Measurements from ENCODE around the gene PPFIA3.

Gene PPFIA3

DNA sequence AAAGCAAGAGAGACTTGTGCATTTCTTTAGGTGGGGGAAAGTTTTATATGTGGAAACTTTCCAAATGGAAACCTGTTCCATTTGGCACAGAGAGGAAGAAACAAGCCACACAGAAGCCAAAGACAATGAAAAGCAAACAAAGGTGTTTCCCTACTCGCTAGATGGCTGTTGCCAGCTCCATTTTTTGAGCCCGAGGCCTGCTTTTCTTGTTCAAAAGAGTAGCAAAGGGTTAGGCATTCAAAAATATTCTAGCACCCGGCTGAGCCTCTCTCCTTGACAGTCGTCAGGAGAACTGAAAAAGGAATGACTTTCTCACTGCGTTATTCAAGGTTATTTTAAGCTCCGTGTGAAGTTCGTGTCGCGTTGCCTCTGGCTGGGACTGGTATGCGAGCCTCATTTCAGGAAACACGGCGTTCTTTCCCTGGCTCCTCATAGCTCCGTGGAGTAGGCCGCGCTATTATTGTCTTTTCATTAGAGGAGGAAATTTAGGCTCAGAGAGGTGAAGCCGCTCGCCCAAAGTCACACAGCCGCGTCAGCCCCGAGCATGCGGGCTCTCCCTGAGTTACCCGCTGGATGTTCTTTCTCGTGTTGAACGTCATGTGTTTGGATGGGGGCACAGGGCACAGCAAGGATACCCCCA, 45.9 kb downstream of the PPFIA3 start:
- DNase-seq = no peak
- Histone ChIP-seq H3K4ac (ENCODE audit: low read depth in 1 of 2, low read length in 2 of 2) (no peak overlapping the region), H3K79me1 (replicated peaks; ENCODE audit: low read length, poor library complexity, severe bottlenecking) (peaks cover 12% of the 10 kb centered on the region), H3K14ac (ENCODE audit: low read length in 2 of 2) (no peak overlapping the region), H2BK120ac (ENCODE audit: low read depth, low read length) (no peak overlapping the region), H4K91ac (ENCODE audit: low read length) (no peak overlapping the region), H3K4me1 (ENCODE audit: control insufficient read depth, insufficient read depth, low read depth, low read length) (peaks cover 20% of the 10 kb centered on the region), H3K27ac (ENCODE audit: low read length, poor library complexity, severe bottlenecking) (no peak overlapping the region), H3K4me2 (ENCODE audit: low read length, poor library complexity, severe bottlenecking) (no peak overlapping the region), H3K9me3 (ENCODE audit: control insufficient read depth, low read length) (no peaks in the 10 kb centered on the region), H3K23ac (ENCODE audit: low read length in 2 of 2) (no peak overlapping the region), H2AFZ (ENCODE audit: low read depth, low read length) (no peak overlapping the region), H3K36me3 (ENCODE audit: control insufficient read depth in 1 of 2, insufficient read depth in 2 of 2, low read depth in 1 of 2, low read length in 2 of 2) (peaks cover 11 to 36% of the 10 kb centered on the region in 2 experiments), H2BK15ac (ENCODE audit: low read depth, poor library complexity, severe bottlenecking) (no peak overlapping the region), H3K4me3 (ENCODE audit: insufficient read depth in 1 of 2, low read depth in 1 of 2, low read length in 2 of 2) (no peak overlapping the region), H2BK5ac (ENCODE audit: low read depth, low read length, poor library complexity, severe bottlenecking) (no peak overlapping the region), H3K18ac (ENCODE audit: low read depth in 1 of 2, low read length in 2 of 2) (no peak overlapping the region), H3K9ac (ENCODE audit: low read length) (no peak overlapping the region), H2AK5ac (ENCODE audit: low read length, severe bottlenecking) (no peak overlapping the region), H4K8ac (ENCODE audit: low read length) (no peak overlapping the region), H2BK12ac (ENCODE audit: low read length in 2 of 2) (no peak overlapping the region), H3K27me3 (ENCODE audit: control insufficient read depth in 1 of 2, insufficient read depth in 1 of 2, low read length in 2 of 2) (no peaks in the 10 kb centered on the region)
- 69% methylated on average over 24 of the region's 24 CpGs for WGBS

DNA sequence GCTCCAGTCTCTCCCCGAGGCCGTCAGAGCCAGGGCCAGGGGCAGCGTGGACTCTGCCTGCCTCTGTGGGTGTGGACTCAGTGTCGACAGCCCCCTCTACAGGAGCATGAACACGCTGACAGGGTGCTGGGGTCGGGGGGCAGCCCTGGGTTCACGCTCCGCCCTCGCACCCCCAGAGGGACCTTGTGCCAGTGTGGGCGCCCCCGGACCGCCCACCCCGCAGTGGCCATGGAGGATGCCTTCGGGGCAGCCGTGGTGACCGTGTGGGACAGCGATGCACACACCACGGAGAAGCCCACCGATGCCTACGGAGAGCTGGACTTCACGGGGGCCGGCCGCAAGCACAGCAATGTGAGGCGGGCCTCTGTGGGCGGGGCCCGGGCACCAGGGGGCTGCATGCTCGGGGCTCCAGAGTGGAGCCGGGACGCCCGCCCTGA, 46.5 kb downstream of the PPFIA3 start:
- peak overlapping the region; percentile 11 for H4K91ac ChIP-seq (ENCODE audit: low read length)
- 59% methylated on average over 30 of the region's 30 CpGs for WGBS
- no peak overlapping the region for H2AK5ac ChIP-seq (ENCODE audit: low read length, severe bottlenecking)

DNA sequence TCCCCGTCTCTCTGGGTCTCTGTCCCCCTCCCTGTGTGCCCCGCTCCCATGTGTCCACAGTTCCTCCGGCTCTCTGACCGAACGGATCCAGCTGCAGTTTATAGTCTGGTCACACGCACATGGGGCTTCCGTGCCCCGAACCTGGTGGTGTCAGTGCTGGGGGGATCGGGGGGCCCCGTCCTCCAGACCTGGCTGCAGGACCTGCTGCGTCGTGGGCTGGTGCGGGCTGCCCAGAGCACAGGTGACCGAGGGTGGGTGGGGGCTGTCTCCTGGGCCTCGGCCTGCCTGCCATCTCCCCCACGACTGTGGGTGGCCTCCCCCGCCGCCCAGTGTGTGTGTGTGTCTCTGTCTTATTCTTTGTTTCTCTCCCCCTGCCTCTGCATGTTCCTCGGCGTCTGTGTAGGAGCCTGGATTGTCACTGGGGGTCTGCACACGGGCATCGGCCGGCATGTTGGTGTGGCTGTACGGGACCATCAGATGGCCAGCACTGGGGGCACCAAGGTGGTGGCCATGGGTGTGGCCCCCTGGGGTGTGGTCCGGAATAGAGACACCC, 48.6 kb downstream of the PPFIA3 start:
- Histone ChIP-seq H2AK5ac (ENCODE audit: low read length, severe bottlenecking) (no peak overlapping the region), H3K27ac (ENCODE audit: low read length, poor library complexity, severe bottlenecking) (no peak overlapping the region), H3K27me3 (ENCODE audit: control insufficient read depth in 1 of 2, insufficient read depth in 1 of 2, low read length in 2 of 2) (no peaks in the 10 kb centered on the region), H3K9ac (ENCODE audit: low read length) (no peak overlapping the region), H3K4me1 (ENCODE audit: control insufficient read depth, insufficient read depth, low read depth, low read length) (peaks cover 20% of the 10 kb centered on the region), H2BK15ac (ENCODE audit: low read depth, poor library complexity, severe bottlenecking) (no peak overlapping the region), H4K91ac (ENCODE audit: low read length) (no peak overlapping the region), H3K18ac (ENCODE audit: low read depth in 1 of 2, low read length in 2 of 2) (no peak overlapping the region), H2BK5ac (ENCODE audit: low read depth, low read length, poor library complexity, severe bottlenecking) (no peak overlapping the region), H3K79me1 (replicated peaks; ENCODE audit: low read length, poor library complexity, severe bottlenecking) (peaks cover 8% of the 10 kb centered on the region), H2BK12ac (ENCODE audit: low read length in 2 of 2) (no peak overlapping the region), H2BK120ac (ENCODE audit: low read depth, low read length) (no peak overlapping the region), H4K8ac (ENCODE audit: low read length) (no peak overlapping the region), H3K9me3 (ENCODE audit: control insufficient read depth, low read length) (no peaks in the 10 kb centered on the region), H2AFZ (ENCODE audit: low read depth, low read length) (no peak overlapping the region), H3K4ac (ENCODE audit: low read depth in 1 of 2, low read length in 2 of 2) (no peak overlapping the region), H3K23ac (ENCODE audit: low read length in 2 of 2) (no peak overlapping the region), H3K14ac (ENCODE audit: low read length in 2 of 2) (peak overlapping the region in 1 of 2 experiments; percentile 38), H3K36me3 (ENCODE audit: control insufficient read depth in 1 of 2, insufficient read depth in 2 of 2, low read depth in 1 of 2, low read length in 2 of 2) (peaks cover 36 to 38% of the 10 kb centered on the region in 2 experiments), H3K4me2 (ENCODE audit: low read length, poor library complexity, severe bottlenecking) (no peak overlapping the region), H3K4me3 (ENCODE audit: insufficient read depth in 1 of 2, low read depth in 1 of 2, low read length in 2 of 2) (no peak overlapping the region)
- DNase-seq = no peak
- 96% methylated on average over 22 of the region's 25 CpGs for WGBS

More for the DNA sequence above, 46.5 kb downstream of the PPFIA3 start:
- Histone ChIP-seq H3K9ac (ENCODE audit: low read length) (no peak overlapping the region), H3K27me3 (ENCODE audit: control insufficient read depth in 1 of 2, insufficient read depth in 1 of 2, low read length in 2 of 2) (no peaks in the 10 kb centered on the region), H3K9me3 (ENCODE audit: control insufficient read depth, low read length) (no peaks in the 10 kb centered on the region), H3K27ac (ENCODE audit: low read length, poor library complexity, severe bottlenecking) (no peak overlapping the region), H3K4ac (ENCODE audit: low read depth in 1 of 2, low read length in 2 of 2) (peak overlapping the region in 1 of 2 experiments; percentile 30), H4K8ac (ENCODE audit: low read length) (peak overlapping the region; percentile 24), H2BK120ac (ENCODE audit: low read depth, low read length) (no peak overlapping the region), H3K14ac (ENCODE audit: low read length in 2 of 2) (no peak overlapping the region), H2AFZ (ENCODE audit: low read depth, low read length) (no peak overlapping the region), H3K79me1 (replicated peaks; ENCODE audit: low read length, poor library complexity, severe bottlenecking) (peaks cover 10% of the 10 kb centered on the region), H3K4me3 (ENCODE audit: insufficient read depth in 1 of 2, low read depth in 1 of 2, low read length in 2 of 2) (no peak overlapping the region), H3K23ac (ENCODE audit: low read length in 2 of 2) (no peak overlapping the region), H3K36me3 (ENCODE audit: control insufficient read depth in 1 of 2, insufficient read depth in 2 of 2, low read depth in 1 of 2, low read length in 2 of 2) (peaks cover 18 to 32% of the 10 kb centered on the region in 2 experiments), H2BK12ac (ENCODE audit: low read length in 2 of 2) (peak overlapping the region in 1 of 2 experiments; percentile 37), H3K4me1 (ENCODE audit: control insufficient read depth, insufficient read depth, low read depth, low read length) (peaks cover 19% of the 10 kb centered on the region), H2BK15ac (ENCODE audit: low read depth, poor library complexity, severe bottlenecking) (no peak overlapping the region), H2BK5ac (ENCODE audit: low read depth, low read length, poor library complexity, severe bottlenecking) (no peak overlapping the region), H3K4me2 (ENCODE audit: low read length, poor library complexity, severe bottlenecking) (no peak overlapping the region), H3K18ac (ENCODE audit: low read depth in 1 of 2, low read length in 2 of 2) (no peak overlapping the region)
- DNase-seq = no peak

DNA sequence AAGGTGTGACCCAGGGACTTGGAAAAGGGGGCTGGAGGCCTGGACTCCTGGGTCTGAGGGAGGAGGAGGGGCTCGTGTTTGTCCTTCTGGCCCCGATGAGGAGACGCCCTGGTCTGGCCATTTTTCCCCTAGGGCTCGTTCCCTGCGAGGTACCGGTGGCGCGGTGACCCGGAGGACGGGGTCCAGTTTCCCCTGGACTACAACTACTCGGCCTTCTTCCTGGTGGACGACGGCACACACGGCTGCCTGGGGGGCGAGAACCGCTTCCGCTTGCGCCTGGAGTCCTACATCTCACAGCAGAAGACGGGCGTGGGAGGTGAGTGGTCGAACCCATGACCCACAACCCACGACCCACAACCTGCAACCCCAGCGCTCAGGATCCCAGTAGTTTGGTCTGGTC, 49.1 kb downstream of the PPFIA3 start:
- H3K27ac ChIP-seq (ENCODE audit: low read length, poor library complexity, severe bottlenecking) = no peak overlapping the region

More for the DNA sequence above, 49.1 kb downstream of the PPFIA3 start:
- no peak for DNase-seq
- no peak overlapping the region for H3K23ac ChIP-seq (ENCODE audit: low read length in 2 of 2)
- no peak overlapping the region for H3K4me2 ChIP-seq (ENCODE audit: low read length, poor library complexity, severe bottlenecking)
- no peak overlapping the region for H3K9ac ChIP-seq (ENCODE audit: low read length)
- H3K14ac ChIP-seq (ENCODE audit: low read length in 2 of 2) = no peak overlapping the region
- no peak overlapping the region for H2AFZ ChIP-seq (ENCODE audit: low read depth, low read length)
- no peaks in the 10 kb centered on the region for H3K27me3 ChIP-seq (ENCODE audit: control insufficient read depth in 1 of 2, insufficient read depth in 1 of 2, low read length in 2 of 2)
- H2BK5ac ChIP-seq (ENCODE audit: low read depth, low read length, poor library complexity, severe bottlenecking) = no peak overlapping the region
- H4K8ac ChIP-seq (ENCODE audit: low read length) = no peak overlapping the region
- no peak overlapping the region for H2BK120ac ChIP-seq (ENCODE audit: low read depth, low read length)
- H3K79me1 ChIP-seq (replicated peaks; ENCODE audit: low read length, poor library complexity, severe bottlenecking) = peaks cover 8% of the 10 kb centered on the region
- no peak overlapping the region for H2BK15ac ChIP-seq (ENCODE audit: low read depth, poor library complexity, severe bottlenecking)
- H3K4ac ChIP-seq (ENCODE audit: low read depth in 1 of 2, low read length in 2 of 2) = no peak overlapping the region
- whole genome bisulfite sequencing = 99% methylated on average over 19 of the region's 23 CpGs
- H3K36me3 ChIP-seq (ENCODE audit: control insufficient read depth in 1 of 2, insufficient read depth in 2 of 2, low read depth in 1 of 2, low read length in 2 of 2) = peaks cover 39 to 43% of the 10 kb centered on the region in 2 experiments
- no peak overlapping the region for H4K91ac ChIP-seq (ENCODE audit: low read length)
- no peak overlapping the region for H3K4me3 ChIP-seq (ENCODE audit: insufficient read depth in 1 of 2, low read depth in 1 of 2, low read length in 2 of 2)
- H3K18ac ChIP-seq (ENCODE audit: low read depth in 1 of 2, low read length in 2 of 2) = no peak overlapping the region
- H3K4me1 ChIP-seq (ENCODE audit: control insufficient read depth, insufficient read depth, low read depth, low read length) = peaks cover 20% of the 10 kb centered on the region
- H2AK5ac ChIP-seq (ENCODE audit: low read length, severe bottlenecking) = no peak overlapping the region
- no peaks in the 10 kb centered on the region for H3K9me3 ChIP-seq (ENCODE audit: control insufficient read depth, low read length)
- no peak overlapping the region for H2BK12ac ChIP-seq (ENCODE audit: low read length in 2 of 2)
